ENCODE data around the gene HYOU1.
"Not testable (repeated sequence)": the region's sequence is repeated elsewhere in the genome, so short reads cannot be mapped to it uniquely, and the experiment has no call there.

The HYOU1 gene

GRCh38 chr11:119057000-119057769 is at the start of gene HYOU1:
HYOU1 (minus strand) TSS chr11:119057205; CDS start chr11:119056160, 1,045 bp downstream.
- peak; percentile 56 for DNase-seq (ENCODE audit: low read depth)

GRCh38 chr11:119103793-119104192 is 46.8 kb upstream of the HYOU1 start:
- no peak for DNase-seq (ENCODE audit: low read depth)

GRCh38 chr11:119103161-119103664 is 46.2 kb upstream of the HYOU1 start:
- not testable (repeated sequence) for DNase-seq (ENCODE audit: low read depth)

GRCh38 chr11:119101759-119102423 is 44.9 kb upstream of the HYOU1 start, which contains the start of gene DPAGT1:
DPAGT1 (minus strand) TSS chr11:119101853; CDS start chr11:119101655, 198 bp downstream.
- peak; percentile 88 for DNase-seq (ENCODE audit: low read depth)

GRCh38 chr11:119100994-119101758 is 44.2 kb upstream of the HYOU1 start:
- DNase-seq (ENCODE audit: low read depth) = no peak

GRCh38 chr11:119100246-119100970 is 43.4 kb upstream of the HYOU1 start:
- DNase-seq (ENCODE audit: low read depth) = no peak

- DNase-seq (ENCODE audit: low read depth) = no peak
Observed at GRCh38 chr11:119099711-119100110, 42.7 kb upstream of the HYOU1 start.

GRCh38 chr11:119095066-119095880 is 38.3 kb upstream of the HYOU1 start:
- peak; percentile 93 for DNase-seq (ENCODE audit: low read depth)

- peak; percentile 49 for DNase-seq (ENCODE audit: low read depth)
Observed at GRCh38 chr11:119094816-119095065, 37.7 kb upstream of the HYOU1 start.

- no peak for DNase-seq (ENCODE audit: low read depth)
Observed at GRCh38 chr11:119093942-119094815, 37.2 kb upstream of the HYOU1 start.

- DNase-seq (ENCODE audit: low read depth) = no peak
Observed at GRCh38 chr11:119092880-119093842, 36.2 kb upstream of the HYOU1 start.

GRCh38 chr11:119091966-119092879 is 35.2 kb upstream of the HYOU1 start:
- DNase-seq (ENCODE audit: low read depth) = no peak

- no peak for DNase-seq (ENCODE audit: low read depth)
Observed at GRCh38 chr11:119091178-119091577, 34.2 kb upstream of the HYOU1 start.

GRCh38 chr11:119089319-119089718 is 32.3 kb upstream of the HYOU1 start:
- no peak for DNase-seq (ENCODE audit: low read depth)

GRCh38 chr11:119088406-119088805 is 31.4 kb upstream of the HYOU1 start:
- DNase-seq (ENCODE audit: low read depth) = no peak

- no peak for DNase-seq (ENCODE audit: low read depth)
Observed at GRCh38 chr11:119087747-119088241, 30.8 kb upstream of the HYOU1 start.

- DNase-seq (ENCODE audit: low read depth) = no peak
Observed at GRCh38 chr11:119087123-119087522, 30.1 kb upstream of the HYOU1 start.

GRCh38 chr11:119085437-119085847 is 28.4 kb upstream of the HYOU1 start:
- no peak for DNase-seq (ENCODE audit: low read depth)
